Measurements from ENCODE around the gene TASP1.
"Not testable (repeated sequence)": the region's sequence is repeated elsewhere in the genome, so short reads cannot be mapped to it uniquely, and the experiment has no call there.

Gene TASP1

DNA sequence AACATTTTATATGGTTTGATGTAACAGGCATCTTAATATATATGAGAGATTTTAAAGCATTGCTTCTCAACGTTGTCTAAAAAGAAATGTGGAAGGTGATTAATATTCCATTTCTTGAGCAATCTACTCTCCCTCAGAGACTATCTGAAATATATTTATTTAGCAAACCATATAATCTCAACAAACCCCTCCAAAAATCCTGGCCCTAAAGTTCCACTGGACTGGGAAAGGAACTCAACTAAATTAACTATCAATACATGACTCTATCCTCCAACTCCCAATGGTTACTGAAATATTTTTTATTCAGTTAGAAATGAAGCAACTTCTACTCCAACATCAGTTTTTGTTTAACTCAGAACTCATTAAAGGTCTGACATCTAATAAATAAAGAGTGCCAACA lies 6.3 kb downstream of the TASP1 start:
- Mint-ChIP-seq H3K4me3 (no peak overlapping the region), H3K4me1 (peaks cover 2% of the 10 kb centered on the region)
- ATAC-seq (replicated peaks; ENCODE audit: extremely low read depth, poor library complexity, severe bottlenecking) = no peak

DNA sequence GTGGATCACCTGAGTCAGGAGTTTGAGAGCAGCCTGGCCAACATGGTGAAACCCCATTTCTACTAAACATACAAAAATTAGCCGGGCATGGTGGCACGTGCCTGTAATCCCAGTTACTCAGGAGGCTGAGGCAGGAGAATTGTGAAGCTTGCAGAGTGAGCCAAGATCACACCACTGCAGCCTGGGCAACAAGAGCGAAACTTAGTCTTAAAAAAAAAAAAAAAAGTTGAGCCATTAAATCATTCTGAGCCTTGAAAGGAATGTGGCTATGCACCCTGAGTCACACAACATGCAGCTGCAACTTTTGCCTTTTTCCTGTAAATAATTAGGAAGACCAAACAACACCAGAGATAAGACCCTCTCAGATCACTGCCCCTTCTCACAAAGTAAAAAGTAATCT lies 11.2 kb downstream of the TASP1 start:
- not testable (repeated sequence) for H3K4me1 Mint-ChIP-seq; H3K27ac Mint-ChIP-seq (ENCODE audit: low read depth); DNase-seq (ENCODE audit: low spot score in 2 of 2); H3K4me3 Mint-ChIP-seq; ATAC-seq (replicated peaks; ENCODE audit: extremely low read depth, poor library complexity, severe bottlenecking); H3K27me3 Mint-ChIP-seq; H3K9me3 Mint-ChIP-seq
- peaks cover 12% of the 10 kb centered on the region for H3K36me3 Mint-ChIP-seq (ENCODE audit: insufficient read depth)

More for the DNA sequence above, 6.3 kb downstream of the TASP1 start:
- Mint-ChIP-seq H3K27ac (ENCODE audit: low read depth) (no peak overlapping the region), H3K9me3 (no peaks in the 10 kb centered on the region), H3K36me3 (ENCODE audit: insufficient read depth) (peaks cover 15% of the 10 kb centered on the region), H3K27me3 (no peaks in the 10 kb centered on the region)
- no peak for DNase-seq (ENCODE audit: low spot score in 2 of 2)

DNA sequence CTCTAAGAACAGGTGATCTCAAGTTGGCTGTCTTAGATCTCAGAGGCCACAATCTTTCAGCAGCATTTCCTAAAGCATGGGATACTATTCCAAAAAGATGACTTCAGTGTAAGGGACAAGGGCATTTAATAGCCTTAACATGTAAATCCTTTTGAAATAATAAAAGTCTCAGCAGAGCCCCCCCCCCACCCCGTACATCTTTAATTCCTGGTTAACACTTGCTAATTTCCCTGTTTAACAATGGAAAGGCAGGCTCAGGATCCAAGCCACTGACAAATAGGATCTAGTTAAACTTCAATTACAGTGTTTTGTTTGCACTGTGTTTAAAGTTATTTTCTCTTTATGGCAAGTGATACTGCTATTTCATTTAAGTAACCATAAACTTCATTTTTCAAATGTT lies 12.0 kb downstream of the TASP1 start:
- Mint-ChIP-seq H3K9me3 (no peaks in the 10 kb centered on the region), H3K36me3 (ENCODE audit: insufficient read depth) (peaks cover 11% of the 10 kb centered on the region), H3K4me1 (no peaks in the 10 kb centered on the region), H3K27me3 (no peaks in the 10 kb centered on the region), H3K4me3 (no peak overlapping the region), H3K27ac (ENCODE audit: low read depth) (no peak overlapping the region)
- no peak for DNase-seq (ENCODE audit: low spot score in 2 of 2)
- ATAC-seq (replicated peaks; ENCODE audit: extremely low read depth, poor library complexity, severe bottlenecking) = no peak

DNA sequence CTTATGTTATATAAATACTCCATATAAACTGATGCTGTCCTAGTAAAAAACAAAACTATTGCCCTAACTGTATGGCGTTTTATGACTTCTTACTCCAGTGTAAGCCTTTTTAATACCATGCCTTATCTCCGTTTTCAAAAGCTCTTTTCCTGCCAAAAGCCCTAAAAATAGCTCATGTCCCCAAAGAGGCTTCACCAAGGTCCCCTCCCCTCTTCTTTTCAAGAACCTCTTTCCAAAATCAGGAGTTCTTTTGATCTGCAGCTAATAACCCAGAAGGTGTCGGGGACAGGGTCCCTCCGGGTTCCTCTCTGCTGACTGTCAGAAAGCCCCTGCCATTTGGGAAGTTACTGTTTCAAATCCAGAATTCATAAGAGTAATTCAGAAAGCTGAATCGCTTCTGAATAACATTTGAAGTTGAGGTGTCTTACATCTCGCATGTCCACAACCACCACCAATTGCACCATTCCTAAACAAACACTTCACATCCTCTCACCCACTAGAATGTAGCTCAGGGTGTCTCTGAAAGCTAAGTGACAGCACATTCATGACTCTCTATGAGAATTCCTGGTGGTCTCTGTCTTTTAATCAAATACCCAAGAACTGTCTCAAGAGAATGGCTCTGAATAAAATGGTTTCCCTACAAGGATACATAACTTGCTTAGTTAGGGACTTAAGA lies 13.3 kb downstream of the TASP1 start:
- no peak overlapping the region for H3K27ac Mint-ChIP-seq (ENCODE audit: low read depth)
- ATAC-seq (replicated peaks; ENCODE audit: extremely low read depth, poor library complexity, severe bottlenecking) (no peak), DNase-seq (ENCODE audit: low spot score in 2 of 2) (no peak)
- peaks cover under 1% of the 10 kb centered on the region for H3K4me1 Mint-ChIP-seq
- peaks cover 11% of the 10 kb centered on the region for H3K36me3 Mint-ChIP-seq (ENCODE audit: insufficient read depth)
- no peaks in the 10 kb centered on the region for H3K9me3 Mint-ChIP-seq
- no peaks in the 10 kb centered on the region for H3K27me3 Mint-ChIP-seq
- no peak overlapping the region for H3K4me3 Mint-ChIP-seq

DNA sequence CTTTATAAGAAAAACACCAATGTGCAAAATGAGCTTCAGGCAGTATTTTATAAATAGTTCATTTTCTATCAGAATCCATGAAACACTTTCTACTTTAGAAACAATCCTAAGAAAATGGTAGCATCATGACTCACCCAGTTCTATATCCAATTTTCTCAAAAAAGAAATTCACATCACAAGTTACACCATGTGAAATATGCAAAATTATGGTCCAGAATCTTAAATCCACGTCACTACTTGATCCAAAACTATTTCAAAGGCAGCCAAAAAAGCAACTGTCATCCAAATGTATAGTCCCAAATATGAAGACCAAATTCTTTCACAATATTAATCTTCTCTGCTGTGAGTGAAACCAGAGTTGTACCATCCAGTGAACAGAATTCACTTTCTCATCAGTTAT lies 19.3 kb downstream of the TASP1 start:
- not testable (repeated sequence) for DNase-seq (ENCODE audit: low spot score in 2 of 2); ATAC-seq (replicated peaks; ENCODE audit: extremely low read depth, poor library complexity, severe bottlenecking); H3K4me3 Mint-ChIP-seq; H3K27me3 Mint-ChIP-seq; H3K9me3 Mint-ChIP-seq; H3K27ac Mint-ChIP-seq (ENCODE audit: low read depth)
- peaks cover 11% of the 10 kb centered on the region for H3K36me3 Mint-ChIP-seq (ENCODE audit: insufficient read depth)
- peaks cover 13% of the 10 kb centered on the region for H3K4me1 Mint-ChIP-seq

DNA sequence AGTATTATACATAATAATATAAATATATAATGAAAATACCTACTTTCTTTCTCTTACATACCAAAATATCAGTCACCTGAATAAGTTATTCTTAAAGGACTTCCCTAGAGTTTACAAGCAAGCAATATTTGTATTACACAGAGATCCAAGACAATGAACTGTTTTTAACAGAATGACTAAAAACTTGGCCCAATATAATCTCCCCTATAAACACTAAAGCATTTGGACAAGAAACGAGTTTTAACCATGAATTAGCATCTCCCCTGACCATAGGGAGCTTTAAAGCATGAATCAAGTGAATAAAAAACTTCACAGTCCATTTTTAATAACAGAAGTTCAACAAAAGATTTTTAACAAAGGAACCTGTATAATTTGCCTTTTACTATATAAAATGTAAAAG lies 20.3 kb downstream of the TASP1 start:
- H3K9me3 Mint-ChIP-seq; DNase-seq (ENCODE audit: low spot score in 2 of 2); H3K27ac Mint-ChIP-seq (ENCODE audit: low read depth); ATAC-seq (replicated peaks; ENCODE audit: extremely low read depth, poor library complexity, severe bottlenecking); H3K4me3 Mint-ChIP-seq; H3K27me3 Mint-ChIP-seq: not testable (repeated sequence)
- peaks cover 13% of the 10 kb centered on the region for H3K4me1 Mint-ChIP-seq
- peaks cover 11% of the 10 kb centered on the region for H3K36me3 Mint-ChIP-seq (ENCODE audit: insufficient read depth)

DNA sequence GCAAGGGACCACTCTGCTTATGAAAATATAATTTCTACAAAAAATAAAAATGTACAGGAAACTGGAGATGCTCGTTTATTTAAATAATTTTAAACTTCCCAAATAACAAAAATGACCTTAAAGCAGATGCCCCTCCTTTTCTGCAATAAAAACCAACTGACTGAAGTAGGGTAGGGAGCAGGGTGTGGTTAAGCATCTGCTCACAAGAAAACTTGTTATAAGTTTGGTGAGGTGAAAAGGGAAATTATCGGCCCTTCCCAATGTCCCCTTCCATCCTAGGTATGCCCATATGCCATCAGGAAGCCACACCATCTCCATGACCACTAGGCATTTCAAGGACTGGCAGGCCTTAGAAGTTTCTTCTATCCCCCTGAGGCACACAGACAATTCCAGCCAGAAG lies 21.1 kb downstream of the TASP1 start:
- H3K9me3 Mint-ChIP-seq; ATAC-seq (replicated peaks; ENCODE audit: extremely low read depth, poor library complexity, severe bottlenecking); H3K4me3 Mint-ChIP-seq; H3K36me3 Mint-ChIP-seq (ENCODE audit: insufficient read depth); H3K27ac Mint-ChIP-seq (ENCODE audit: low read depth); H3K27me3 Mint-ChIP-seq; DNase-seq (ENCODE audit: low spot score in 2 of 2): not testable (repeated sequence)
- H3K4me1 Mint-ChIP-seq = peaks cover 13% of the 10 kb centered on the region

DNA sequence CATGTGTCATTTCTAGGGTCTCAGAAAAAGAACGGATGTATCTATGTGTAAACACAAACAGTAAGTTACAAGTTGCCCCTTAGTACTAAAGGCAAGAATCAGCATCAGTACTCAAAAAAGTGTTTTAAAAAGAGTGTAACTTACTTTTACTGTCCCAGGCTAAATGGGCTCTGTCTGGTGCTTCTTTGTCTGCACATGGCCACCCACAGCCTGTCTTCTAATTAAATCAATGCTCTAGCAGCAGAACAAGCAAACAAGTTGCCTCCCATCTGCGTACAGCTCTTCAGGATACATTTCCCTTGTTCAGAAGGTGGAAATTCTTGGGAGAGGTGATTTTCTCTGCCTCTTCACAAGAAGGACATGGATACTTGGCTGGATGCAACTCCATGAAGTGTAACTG lies 22.0 kb downstream of the TASP1 start:
- DNase-seq (ENCODE audit: low spot score in 2 of 2); H3K27me3 Mint-ChIP-seq; H3K27ac Mint-ChIP-seq (ENCODE audit: low read depth); H3K9me3 Mint-ChIP-seq; ATAC-seq (replicated peaks; ENCODE audit: extremely low read depth, poor library complexity, severe bottlenecking); H3K36me3 Mint-ChIP-seq (ENCODE audit: insufficient read depth); H3K4me3 Mint-ChIP-seq: not testable (repeated sequence)
- H3K4me1 Mint-ChIP-seq = peaks cover 13% of the 10 kb centered on the region

DNA sequence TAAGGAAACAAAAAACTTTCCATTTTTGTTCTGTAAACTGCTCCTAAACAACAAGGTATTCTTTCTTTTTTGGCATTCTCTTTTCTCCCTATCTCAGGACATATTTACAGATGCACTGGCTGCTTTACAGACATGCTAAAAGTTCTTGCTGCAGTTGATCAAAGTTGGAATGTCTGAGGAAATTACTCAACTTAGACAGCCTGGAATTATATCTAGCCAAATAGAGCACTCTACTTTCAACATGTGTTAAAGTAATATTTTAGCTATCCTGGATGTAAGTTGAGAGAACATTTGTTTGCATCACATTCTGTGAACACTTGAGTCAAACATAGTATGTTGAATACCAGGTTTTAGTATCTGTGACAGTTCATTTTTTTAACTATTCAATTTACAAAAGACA lies 24.8 kb downstream of the TASP1 start:
- Mint-ChIP-seq H3K36me3 (ENCODE audit: insufficient read depth) (peaks cover 12% of the 10 kb centered on the region), H3K4me1 (no peaks in the 10 kb centered on the region), H3K27ac (ENCODE audit: low read depth) (no peak overlapping the region), H3K9me3 (no peaks in the 10 kb centered on the region), H3K27me3 (no peaks in the 10 kb centered on the region), H3K4me3 (no peak overlapping the region)
- ATAC-seq (replicated peaks; ENCODE audit: extremely low read depth, poor library complexity, severe bottlenecking) (no peak), DNase-seq (ENCODE audit: low spot score in 2 of 2) (no peak)

DNA sequence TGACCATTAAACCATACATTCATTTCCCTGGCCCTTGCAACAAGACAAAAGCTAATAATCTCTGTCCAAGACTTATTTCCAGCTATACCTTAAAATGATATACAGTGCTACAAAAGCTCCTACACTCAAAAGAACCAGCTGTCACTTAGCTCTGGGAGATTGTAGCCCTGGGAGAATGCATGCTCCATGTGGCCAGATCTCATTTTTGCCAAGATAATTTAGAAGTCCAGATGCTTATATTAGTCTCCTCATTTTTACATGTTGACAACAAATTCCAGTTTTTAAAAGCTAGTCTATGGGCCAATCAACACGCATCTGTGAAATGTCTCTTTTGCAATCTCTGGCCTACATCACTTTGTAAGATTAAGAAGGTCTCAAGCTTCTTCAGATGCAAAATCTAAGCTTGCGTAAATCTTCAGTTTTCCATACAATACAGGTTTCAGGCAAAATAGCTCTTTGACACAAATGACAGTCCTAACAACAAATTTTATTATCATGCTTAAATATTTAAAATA lies 27.1 kb downstream of the TASP1 start:
- H3K4me1 Mint-ChIP-seq = no peaks in the 10 kb centered on the region

DNA sequence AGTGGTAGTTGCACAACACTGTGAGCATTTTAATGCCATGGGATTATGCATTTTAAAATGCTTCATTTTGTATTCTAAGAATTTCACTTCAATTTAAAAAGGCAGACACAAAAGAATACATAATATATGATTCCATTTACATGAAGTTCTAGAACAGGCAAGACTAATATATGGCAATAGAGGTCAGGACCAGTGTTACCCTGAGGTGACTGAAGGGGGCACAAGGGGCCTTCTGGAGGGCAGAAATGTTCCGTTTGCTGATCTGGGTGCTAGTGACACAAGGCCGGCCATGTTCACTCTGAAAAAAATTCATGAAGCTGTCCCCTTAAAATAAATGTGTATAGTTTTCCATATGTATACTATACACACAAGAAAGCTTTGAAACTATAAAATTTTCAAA lies 28.5 kb downstream of the TASP1 start:
- H3K27me3 Mint-ChIP-seq = no peaks in the 10 kb centered on the region
- no peaks in the 10 kb centered on the region for H3K4me1 Mint-ChIP-seq
- no peak overlapping the region for H3K4me3 Mint-ChIP-seq
- DNase-seq (ENCODE audit: low spot score in 2 of 2) (no peak), ATAC-seq (replicated peaks; ENCODE audit: extremely low read depth, poor library complexity, severe bottlenecking) (no peak)
- H3K9me3 Mint-ChIP-seq = no peaks in the 10 kb centered on the region
- H3K36me3 Mint-ChIP-seq (ENCODE audit: insufficient read depth) = peaks cover 8% of the 10 kb centered on the region
- H3K27ac Mint-ChIP-seq (ENCODE audit: low read depth) = no peak overlapping the region

More for the DNA sequence above, 27.1 kb downstream of the TASP1 start:
- Mint-ChIP-seq H3K36me3 (ENCODE audit: insufficient read depth) (peaks cover 12% of the 10 kb centered on the region), H3K4me3 (no peak overlapping the region), H3K27me3 (no peaks in the 10 kb centered on the region), H3K27ac (ENCODE audit: low read depth) (no peak overlapping the region), H3K9me3 (no peaks in the 10 kb centered on the region)
- DNase-seq (ENCODE audit: low spot score in 2 of 2) (no peak), ATAC-seq (replicated peaks; ENCODE audit: extremely low read depth, poor library complexity, severe bottlenecking) (no peak)

DNA sequence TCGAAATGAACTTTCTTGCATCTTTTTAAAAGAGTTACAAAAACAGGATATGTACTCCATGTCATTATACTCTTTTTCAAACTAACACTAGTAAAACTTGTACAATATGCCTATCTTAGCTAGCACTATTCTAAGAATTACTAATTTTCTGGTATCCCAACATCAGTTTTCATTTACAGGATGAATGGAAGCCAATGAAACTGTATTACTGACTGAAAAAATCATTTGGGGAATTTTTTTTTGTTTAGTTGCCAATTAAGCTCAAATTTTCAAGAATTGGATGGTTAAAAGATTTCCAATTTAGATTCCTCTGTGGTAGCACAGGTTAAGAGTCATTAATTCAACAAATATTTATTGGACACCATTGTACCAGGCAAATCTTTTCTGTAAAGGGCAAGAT lies 30.7 kb downstream of the TASP1 start:
- no peak for DNase-seq (ENCODE audit: low spot score in 2 of 2)
- H3K27me3 Mint-ChIP-seq = no peaks in the 10 kb centered on the region
- no peak for ATAC-seq (replicated peaks; ENCODE audit: extremely low read depth, poor library complexity, severe bottlenecking)
- peaks cover 5% of the 10 kb centered on the region for H3K36me3 Mint-ChIP-seq (ENCODE audit: insufficient read depth)
- no peaks in the 10 kb centered on the region for H3K9me3 Mint-ChIP-seq
- no peak overlapping the region for H3K27ac Mint-ChIP-seq (ENCODE audit: low read depth)
- H3K4me3 Mint-ChIP-seq = no peak overlapping the region
- H3K4me1 Mint-ChIP-seq = no peaks in the 10 kb centered on the region

DNA sequence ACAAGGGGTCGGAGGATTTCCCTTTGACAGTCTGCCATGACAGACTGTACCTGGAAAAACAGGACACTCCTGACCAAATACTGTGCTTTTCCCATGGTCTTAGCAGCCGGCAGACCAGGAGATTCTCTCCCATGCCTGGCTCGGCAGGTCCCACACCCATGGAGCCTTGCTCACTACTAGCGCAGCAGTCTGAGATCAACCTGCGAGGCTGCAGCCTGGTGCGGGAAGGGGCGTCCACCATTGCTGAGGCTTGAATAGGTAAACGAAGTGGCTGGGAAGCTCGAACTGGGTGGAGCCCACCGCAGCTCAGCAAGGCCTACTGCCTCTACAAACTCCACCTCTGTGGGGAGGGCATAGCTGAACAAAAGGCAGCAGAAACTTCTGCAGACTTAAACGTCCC lies 45.3 kb downstream of the TASP1 start:
- H3K27ac Mint-ChIP-seq (ENCODE audit: low read depth); DNase-seq (ENCODE audit: low spot score in 2 of 2); H3K36me3 Mint-ChIP-seq (ENCODE audit: insufficient read depth); H3K9me3 Mint-ChIP-seq; H3K27me3 Mint-ChIP-seq; H3K4me3 Mint-ChIP-seq; ATAC-seq (replicated peaks; ENCODE audit: extremely low read depth, poor library complexity, severe bottlenecking): not testable (repeated sequence)
- H3K4me1 Mint-ChIP-seq = peaks cover 32% of the 10 kb centered on the region
